Stimulated activated CD4-positive, alpha-beta T cell treated with anti-CD3 and anti-CD28 coated beads, Interleukin-1b, Interleukin-23, amount 100 ng/mL, for 24 hours (primary cell): Measurements from ENCODE around the gene EGFR.
"Not testable (repeated sequence)": the region's sequence is repeated elsewhere in the genome, so short reads cannot be mapped to it uniquely, and the experiment has no call there.

Experiments used
- DNase-seq, 4 experiments: peaks; one replicate each; pipeline ENCODE4 v3.0.0-alpha.2; 2020; ENCODE audit warnings: low read depth in 4 of 4, low spot score in 1 of 4

The EGFR gene

GRCh38 chr7:55165176-55165861 is 146.5 kb downstream of the EGFR start:
- DNase-seq, result no peak

- not testable (repeated sequence) for DNase-seq
Observed at GRCh38 chr7:55167296-55167695, 148.5 kb downstream of the EGFR start.

GRCh38 chr7:55170335-55171069 is 151.7 kb downstream of the EGFR start:
- no peak for DNase-seq

- DNase-seq, result no peak
Observed at GRCh38 chr7:55171157-55171556, 152.3 kb downstream of the EGFR start.

GRCh38 chr7:55172161-55172560 is 153.3 kb downstream of the EGFR start:
- no peak for DNase-seq

- DNase-seq, result no peak
Observed at GRCh38 chr7:55172881-55173609, 154.2 kb downstream of the EGFR start.

GRCh38 chr7:55173671-55174070 is 154.9 kb downstream of the EGFR start:
- no peak for DNase-seq

- no peak for DNase-seq
Observed at GRCh38 chr7:55174456-55174855, 155.6 kb downstream of the EGFR start.

- DNase-seq, result no peak
Observed at GRCh38 chr7:55174856-55175255, 156.0 kb downstream of the EGFR start.

GRCh38 chr7:55177068-55177530 is 158.3 kb downstream of the EGFR start:
- DNase-seq, result no peak

GRCh38 chr7:55177589-55178261 is 158.9 kb downstream of the EGFR start:
- DNase-seq, result no peak

GRCh38 chr7:55178292-55178862 is 159.6 kb downstream of the EGFR start:
- DNase-seq, result no peak

- no peak for DNase-seq
Observed at GRCh38 chr7:55178863-55179773, 160.3 kb downstream of the EGFR start.

- DNase-seq, result no peak
Observed at GRCh38 chr7:55179931-55180682, 161.3 kb downstream of the EGFR start.

GRCh38 chr7:55180963-55181542 is 162.2 kb downstream of the EGFR start:
- DNase-seq, result no peak

GRCh38 chr7:55181762-55182161 is 162.9 kb downstream of the EGFR start:
- DNase-seq, result no peak

- DNase-seq, result no peak
Observed at GRCh38 chr7:55183897-55184296, 165.1 kb downstream of the EGFR start.

GRCh38 chr7:55185321-55185802 is 166.5 kb downstream of the EGFR start:
- DNase-seq, result no peak
